Ovary (tissue), 9 donors: Measurements from ENCODE around the gene COPA. TPM values are rescaled to one million over a fixed set of nuclear protein-coding genes. Genes with fewer than 3 reads are reported as not detected.

ENCODE experiments used
- DNase-seq, 5 donors: peaks; one replicate each; pipeline ENCODE4 v3.0.0-alpha.2; 2019 to 2020
- H3K27ac ChIP-seq, 2 donors: fragments of 200-600 bp; one replicate each; pipeline versions ENCODE4 v1.5.1 to v1.8.0; 2019 to 2022
- H3K27me3 ChIP-seq: fragments of 200-600 bp; one replicate; pipeline ENCODE4 v1.8.0; 2022
- H3K36me3 ChIP-seq: fragments of 200-600 bp; sonication (generic); one replicate; pipeline ENCODE4 v1.5.1; 2019
- H3K4me1 ChIP-seq: one replicate; pipeline ENCODE4 v1.8.1; 2013; ENCODE audit warnings: mild to moderate bottlenecking, moderate library complexity; ENCODE audit not compliant: insufficient read depth
- H3K4me3 ChIP-seq: fragments of 200-600 bp; sonication (generic); one replicate; pipeline ENCODE4 v1.5.1; 2017
- H3K9me3 ChIP-seq, 2 donors: fragments of 200-600 bp in 1 of 2; sonication (generic) in 1 of 2; one replicate each; pipeline versions ENCODE4 v1.5.1 to v1.8.1; 2013 to 2019; ENCODE audit warnings: mild to moderate bottlenecking in 1 of 2, moderate library complexity in 1 of 2
- EP300 ChIP-seq: sonication (generic); formaldehyde crosslinking; IDR thresholded peaks from one replicate; pipeline ENCODE4 v1.6.1; 2017; ENCODE audit warnings: antibody characterized with exemption
- POLR2A ChIP-seq: fragments of 450-650 bp; IDR thresholded peaks from one replicate; pipeline ENCODE4 v1.6.1; 2017; ENCODE audit warnings: antibody characterized with exemption, mild to moderate bottlenecking, moderate library complexity
- WGBS, 3 donors: extraction: QIAGEN DNeasy Blood & Tissue Kit in 1 of 3; methylation state at CpG; one replicate each; pipeline versions ENCODE4 v1.1.5 to v1.1.7; 2013 to 2017; 5-methylcytosine and 5-hydroxymethylcytosine counted together
- intact Hi-C, 4 donors: fragments of 100-400 bp; cut with DNase I; formaldehyde crosslinking; loops; one replicate each; pipeline versions ENCODE4 v1.11.0 to v1.15.1; 2022 to 2023
- polyA plus RNA-seq, 2 donors: library from polyadenylated mRNA; stranded (reverse); fragments of 200-250 nt in 1 of 2; fragments of 350-450 nt in 1 of 2; fragmentation: Illumina TruSeq in 1 of 2; extraction: RNeasy Lipid Tissue Mini Kit (QIAGEN cat#74804) in 1 of 2; gene quantifications; one replicate each; pipeline ENCODE4 v1.2.3, GENCODE V29; 2013 to 2014
- total RNA-seq, 7 donors: library from RNA; depleted of rRNA in 2 of 7; stranded (reverse); fragments of >200 nt in 2 of 7; fragmentation: NEBNext Ultra II Directional in 3 of 7; extraction: Animal tissue kit (Norgen Biotek cat#: 25700) in 3 of 7; gene quantifications; one replicate each; pipeline versions ENCODE4 v1.1.0 to v1.2.4, GENCODE V29; 2016 to 2023
- TF ChIP-seq, protein P1 (sequence below), 3 donors: fragments of 450-650 bp in 2 of 3; fragments of 200-600 bp in 1 of 3; IDR thresholded peaks; one replicate each; pipeline versions ENCODE4 v1.5.1 to v1.8.0; 2016 to 2022; ENCODE audit warnings: antibody characterized with exemption in 3 of 3, mild to moderate bottlenecking in 1 of 3
- donor health status: DM: no; HTN: no; CAD: no; lungs with moderate emphysema.
- donor health status: DM: no; HTN: no; CAD: no.
- donor health status: Bipolar disorder and iron deficiency.
- donor health status: DM: yes; HTN: yes; CAD: no.
- donor health status: DM: no; HTN: no; CAD: no.
- donor health status: DM: yes; HTN: yes; CAD: no.

Gene COPA
- total and polyA plus RNA-seq, 9 donors, result 63.7 to 163 (median 123) TPM

DNA sequence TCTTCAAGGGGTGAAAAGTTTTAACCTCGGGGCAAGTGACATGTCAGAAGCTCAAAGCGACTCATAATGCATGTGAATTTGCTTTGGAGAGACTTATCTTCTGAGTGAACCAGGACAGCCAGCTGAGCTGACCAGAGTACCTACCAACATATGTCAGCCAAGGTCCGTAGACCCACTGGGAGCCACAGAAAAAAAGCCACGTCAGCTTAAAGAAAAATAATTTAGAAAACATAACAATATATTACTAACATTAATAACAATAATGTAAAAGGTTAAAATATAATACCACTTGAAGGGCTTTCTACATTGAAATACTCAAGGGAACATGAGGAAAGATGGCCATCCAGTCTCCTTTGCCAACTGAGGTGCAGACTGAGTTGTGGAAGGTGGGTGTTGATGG, 65.1 kb downstream of the COPA start:
- intact Hi-C loops, result no loop called here
- H3K4me3 ChIP-seq, result no peak overlapping the region
- H3K36me3 ChIP-seq, result no peaks in the 10 kb centered on the region
- TF ChIP-seq, protein P1, sequence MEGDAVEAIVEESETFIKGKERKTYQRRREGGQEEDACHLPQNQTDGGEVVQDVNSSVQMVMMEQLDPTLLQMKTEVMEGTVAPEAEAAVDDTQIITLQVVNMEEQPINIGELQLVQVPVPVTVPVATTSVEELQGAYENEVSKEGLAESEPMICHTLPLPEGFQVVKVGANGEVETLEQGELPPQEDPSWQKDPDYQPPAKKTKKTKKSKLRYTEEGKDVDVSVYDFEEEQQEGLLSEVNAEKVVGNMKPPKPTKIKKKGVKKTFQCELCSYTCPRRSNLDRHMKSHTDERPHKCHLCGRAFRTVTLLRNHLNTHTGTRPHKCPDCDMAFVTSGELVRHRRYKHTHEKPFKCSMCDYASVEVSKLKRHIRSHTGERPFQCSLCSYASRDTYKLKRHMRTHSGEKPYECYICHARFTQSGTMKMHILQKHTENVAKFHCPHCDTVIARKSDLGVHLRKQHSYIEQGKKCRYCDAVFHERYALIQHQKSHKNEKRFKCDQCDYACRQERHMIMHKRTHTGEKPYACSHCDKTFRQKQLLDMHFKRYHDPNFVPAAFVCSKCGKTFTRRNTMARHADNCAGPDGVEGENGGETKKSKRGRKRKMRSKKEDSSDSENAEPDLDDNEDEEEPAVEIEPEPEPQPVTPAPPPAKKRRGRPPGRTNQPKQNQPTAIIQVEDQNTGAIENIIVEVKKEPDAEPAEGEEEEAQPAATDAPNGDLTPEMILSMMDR (IDR thresholded peaks at IDR 0.05), result no peak
- H3K27me3 ChIP-seq, result no peaks in the 10 kb centered on the region
- no peak overlapping the region for H3K27ac ChIP-seq
- H3K9me3 ChIP-seq, result no peaks in the 10 kb centered on the region
- no peak for DNase-seq
- WGBS, 3 donors, result 87 to 93% (median 87%) methylated on average over 4 of the region's 4 CpGs
- H3K4me1 ChIP-seq, result no peaks in the 10 kb centered on the region

DNA sequence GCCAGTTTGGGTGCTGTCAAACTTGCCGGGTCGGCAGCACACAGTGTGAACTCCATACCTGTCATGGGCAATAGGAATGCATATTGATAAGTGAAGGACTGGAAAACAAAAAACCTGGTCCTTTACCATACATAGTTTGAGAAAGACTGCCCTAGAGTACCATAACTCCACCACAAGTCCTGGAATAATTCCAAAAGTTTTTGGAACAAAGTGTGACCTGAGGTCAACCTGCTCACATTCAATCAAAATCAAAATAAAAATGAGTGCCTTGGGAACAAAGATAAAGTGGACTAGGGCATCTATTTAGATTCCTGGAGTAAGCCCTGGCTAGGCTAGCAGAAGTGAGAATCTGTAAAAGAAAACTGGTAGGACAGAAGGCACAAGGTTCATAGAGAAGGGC, 65.7 kb downstream of the COPA start:
- no peaks in the 10 kb centered on the region for H3K9me3 ChIP-seq
- 72 to 87% (median 83%) methylated on average over 2 of the region's 2 CpGs for WGBS, 3 donors
- no peak overlapping the region for H3K27ac ChIP-seq
- H3K4me1 ChIP-seq, result no peaks in the 10 kb centered on the region
- H3K36me3 ChIP-seq, result no peaks in the 10 kb centered on the region
- no peaks in the 10 kb centered on the region for H3K27me3 ChIP-seq
- no peak for DNase-seq
- no peak overlapping the region for H3K4me3 ChIP-seq
- intact Hi-C loops, result no loop called here
- TF ChIP-seq POLR2A, result no peak
- TF ChIP-seq EP300, result no peak
- TF ChIP-seq, protein P1 (IDR thresholded peaks at IDR 0.05), result no peak

DNA sequence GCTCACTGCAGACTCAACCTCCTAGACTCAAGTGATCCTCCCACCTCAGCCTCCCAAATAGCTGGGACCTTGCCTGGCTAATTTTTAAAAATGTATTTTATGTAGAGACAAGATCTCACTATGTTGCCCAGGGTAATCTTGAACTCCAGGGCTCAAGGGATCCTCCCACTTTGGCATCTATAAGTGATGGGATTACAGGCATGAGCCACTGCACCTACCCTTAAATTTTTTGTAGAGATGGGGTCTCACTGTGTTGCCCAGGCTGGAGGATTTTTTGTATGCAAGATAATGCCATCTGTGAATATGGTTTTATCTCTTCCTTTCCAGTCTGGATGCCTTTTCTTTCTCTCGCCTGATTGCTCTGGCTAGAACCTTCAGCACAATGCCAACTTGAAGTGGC, 72.0 kb downstream of the COPA start:
- Histone ChIP-seq H3K4me1 (no peaks in the 10 kb centered on the region), H3K27me3 (no peaks in the 10 kb centered on the region), H3K9me3 (no peaks in the 10 kb centered on the region), H3K27ac (no peak overlapping the region), H3K4me3 (no peak overlapping the region), H3K36me3 (no peaks in the 10 kb centered on the region)
- intact Hi-C loops, result no loop called here
- TF ChIP-seq, protein P1 (IDR thresholded peaks at IDR 0.05), result no peak
- no peak for TF ChIP-seq EP300
- TF ChIP-seq POLR2A, result no peak
- 82 to 87% (median 86%) methylated on average over 1 of the region's 1 CpG for WGBS, 3 donors
- no peak for DNase-seq

DNA sequence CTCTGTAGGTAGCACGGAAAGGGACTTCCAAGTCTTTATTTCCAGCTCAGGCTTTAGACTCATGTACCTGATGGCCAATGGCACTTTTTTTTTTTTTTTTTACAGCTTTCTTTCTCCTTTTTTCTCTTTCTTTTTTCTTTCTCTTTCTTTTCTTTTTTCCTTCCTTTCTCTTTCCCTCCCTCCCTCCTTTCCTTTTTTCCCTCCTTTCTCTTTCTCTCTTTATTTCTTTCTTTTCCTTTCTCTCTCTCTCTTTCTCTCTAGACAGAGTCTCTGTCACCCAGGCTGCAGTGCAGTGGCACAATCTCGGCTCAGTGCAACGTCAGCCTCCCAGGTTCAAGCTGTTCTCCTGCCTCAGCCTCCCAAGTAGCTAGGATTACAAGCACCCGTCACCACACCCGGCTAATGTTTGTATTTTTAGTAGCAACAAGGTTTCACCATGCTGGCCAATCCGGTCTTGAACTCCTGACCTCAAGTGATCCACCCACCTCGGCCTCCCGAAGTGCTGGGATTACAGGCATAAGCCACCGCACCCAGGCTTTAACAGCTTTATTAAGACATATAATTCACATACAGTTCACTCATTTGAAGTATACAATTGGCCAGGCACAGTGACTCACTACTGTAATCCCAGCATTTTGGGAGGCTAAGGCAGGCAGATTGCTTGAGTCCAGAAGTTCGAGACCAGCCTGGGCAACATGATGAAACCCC, 75.6 kb downstream of the COPA start:
- 76 to 82% (median 80%) methylated on average over 9 to 10 of the region's 10 CpGs for WGBS, 3 donors
- Histone ChIP-seq H3K27ac (no peak overlapping the region), H3K9me3 (no peaks in the 10 kb centered on the region), H3K4me3 (no peak overlapping the region), H3K36me3 (no peaks in the 10 kb centered on the region), H3K4me1 (peaks cover 4% of the 10 kb centered on the region), H3K27me3 (no peaks in the 10 kb centered on the region)
- intact Hi-C loops, result no loop called here
- TF ChIP-seq POLR2A, result no peak
- TF ChIP-seq EP300, result no peak
- TF ChIP-seq, protein P1 (IDR thresholded peaks at IDR 0.05), result no peak
- no peak for DNase-seq
